ENCODE measurements around the gene DAAM2.

DNA sequence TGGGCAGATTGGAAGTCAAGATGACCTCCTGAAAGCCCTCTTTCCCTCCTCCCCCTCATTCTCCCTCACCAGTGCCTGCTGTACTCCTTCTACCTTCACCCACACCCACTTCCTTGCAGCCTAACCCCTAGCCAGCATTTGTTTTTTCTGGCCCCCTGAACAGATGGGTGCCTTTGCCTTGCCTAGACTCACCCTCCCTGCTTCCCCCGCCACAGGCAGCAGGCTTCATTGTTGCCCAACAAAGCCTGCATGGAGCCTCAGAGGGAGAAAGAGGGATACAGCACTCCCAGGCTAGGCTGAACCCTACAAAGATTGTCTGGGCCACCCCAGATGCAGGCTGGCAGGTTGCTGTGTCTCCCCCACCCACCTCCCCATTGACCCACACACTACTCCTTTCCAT, 139.4 kb downstream of the DAAM2 start:
- TF ChIP-seq, protein P1, sequence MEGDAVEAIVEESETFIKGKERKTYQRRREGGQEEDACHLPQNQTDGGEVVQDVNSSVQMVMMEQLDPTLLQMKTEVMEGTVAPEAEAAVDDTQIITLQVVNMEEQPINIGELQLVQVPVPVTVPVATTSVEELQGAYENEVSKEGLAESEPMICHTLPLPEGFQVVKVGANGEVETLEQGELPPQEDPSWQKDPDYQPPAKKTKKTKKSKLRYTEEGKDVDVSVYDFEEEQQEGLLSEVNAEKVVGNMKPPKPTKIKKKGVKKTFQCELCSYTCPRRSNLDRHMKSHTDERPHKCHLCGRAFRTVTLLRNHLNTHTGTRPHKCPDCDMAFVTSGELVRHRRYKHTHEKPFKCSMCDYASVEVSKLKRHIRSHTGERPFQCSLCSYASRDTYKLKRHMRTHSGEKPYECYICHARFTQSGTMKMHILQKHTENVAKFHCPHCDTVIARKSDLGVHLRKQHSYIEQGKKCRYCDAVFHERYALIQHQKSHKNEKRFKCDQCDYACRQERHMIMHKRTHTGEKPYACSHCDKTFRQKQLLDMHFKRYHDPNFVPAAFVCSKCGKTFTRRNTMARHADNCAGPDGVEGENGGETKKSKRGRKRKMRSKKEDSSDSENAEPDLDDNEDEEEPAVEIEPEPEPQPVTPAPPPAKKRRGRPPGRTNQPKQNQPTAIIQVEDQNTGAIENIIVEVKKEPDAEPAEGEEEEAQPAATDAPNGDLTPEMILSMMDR (IDR thresholded peaks at IDR 0.05), result no peak
- no peak for TF ChIP-seq POLR2A (IDR thresholded peaks at IDR 0.05)
